GM18858 (cell line): ENCODE results near the gene ECE2.

Source experiments
- ATAC-seq: cut with Tn5 transposase; IDR thresholded peaks from one replicate; pipeline ENCODE4 v1.9.1; 2021; ENCODE audit not compliant: unreplicated experiment

The ECE2 gene

DNA sequence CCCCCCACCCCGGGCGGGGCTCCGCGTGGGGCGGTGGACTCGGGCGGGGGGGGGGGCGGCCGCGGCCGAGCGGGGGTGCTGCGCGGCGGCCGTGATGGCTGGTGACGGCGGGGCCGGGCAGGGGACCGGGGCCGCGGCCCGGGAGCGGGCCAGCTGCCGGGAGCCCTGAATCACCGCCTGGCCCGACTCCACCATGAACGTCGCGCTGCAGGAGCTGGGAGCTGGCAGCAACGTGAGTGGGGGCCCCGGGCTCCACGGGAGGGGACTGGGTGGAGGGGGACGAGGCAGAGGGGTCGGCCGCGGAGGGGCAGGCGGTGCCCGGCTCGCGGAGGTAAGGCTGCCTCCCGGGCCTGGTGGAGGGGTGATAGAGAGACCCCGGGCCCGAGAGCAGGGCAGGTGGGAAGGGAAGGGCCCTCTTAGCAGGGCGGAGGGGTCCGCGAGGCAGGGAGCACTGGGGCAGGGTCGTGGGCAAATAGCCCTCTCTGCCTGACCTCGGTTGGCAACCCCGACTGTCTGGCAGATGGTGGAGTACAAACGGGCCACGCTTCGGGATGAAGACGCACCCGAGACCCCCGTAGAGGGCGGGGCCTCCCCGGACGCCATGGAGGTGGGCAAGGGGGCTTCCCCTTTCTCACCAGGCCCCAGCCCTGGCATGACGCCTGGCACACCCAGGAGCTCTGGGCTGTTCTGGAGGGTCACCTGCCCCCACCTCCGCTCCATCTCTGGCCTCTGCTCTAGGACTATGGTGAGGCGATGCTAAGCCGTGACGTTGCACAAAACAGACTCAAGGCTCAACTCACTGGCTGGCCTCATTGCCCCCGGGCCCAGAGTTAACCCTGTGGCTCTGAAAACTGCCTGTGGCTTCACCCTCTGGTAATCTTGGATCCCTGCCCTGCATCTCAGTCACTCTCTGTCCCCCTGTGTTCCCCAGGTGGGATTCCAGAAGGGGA is at the start of gene ECE2:
Gene ECE2, plus strand, starts transcription at position 62 of the 950 bp plus-strand sequence. Its CDS starts 132 bp downstream, at position 194.
- no peak for ATAC-seq

DNA sequence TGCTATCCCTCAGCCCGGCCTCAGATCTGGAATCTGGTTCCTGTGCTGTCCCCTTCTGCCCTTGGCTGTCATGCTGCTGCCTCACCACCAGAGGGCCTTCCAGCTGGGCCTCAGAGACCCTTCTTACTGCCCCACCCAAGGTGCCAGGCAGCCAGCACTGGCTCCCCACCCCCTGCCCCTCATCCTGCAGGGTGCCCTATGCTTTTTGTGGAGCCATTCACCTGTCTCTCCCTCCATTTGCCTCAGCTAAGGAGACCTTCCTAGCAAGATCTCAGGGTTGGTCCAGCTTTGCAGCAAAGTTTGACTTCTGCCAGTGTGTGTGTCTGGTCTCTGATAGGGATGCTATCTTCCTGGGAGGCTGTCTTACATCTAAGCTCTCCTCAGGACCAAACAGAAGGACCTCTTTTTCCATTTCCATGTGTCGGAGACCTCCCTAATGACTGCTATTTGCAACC is 48.3 kb upstream of the ECE2 start:
- no peak for ATAC-seq

DNA sequence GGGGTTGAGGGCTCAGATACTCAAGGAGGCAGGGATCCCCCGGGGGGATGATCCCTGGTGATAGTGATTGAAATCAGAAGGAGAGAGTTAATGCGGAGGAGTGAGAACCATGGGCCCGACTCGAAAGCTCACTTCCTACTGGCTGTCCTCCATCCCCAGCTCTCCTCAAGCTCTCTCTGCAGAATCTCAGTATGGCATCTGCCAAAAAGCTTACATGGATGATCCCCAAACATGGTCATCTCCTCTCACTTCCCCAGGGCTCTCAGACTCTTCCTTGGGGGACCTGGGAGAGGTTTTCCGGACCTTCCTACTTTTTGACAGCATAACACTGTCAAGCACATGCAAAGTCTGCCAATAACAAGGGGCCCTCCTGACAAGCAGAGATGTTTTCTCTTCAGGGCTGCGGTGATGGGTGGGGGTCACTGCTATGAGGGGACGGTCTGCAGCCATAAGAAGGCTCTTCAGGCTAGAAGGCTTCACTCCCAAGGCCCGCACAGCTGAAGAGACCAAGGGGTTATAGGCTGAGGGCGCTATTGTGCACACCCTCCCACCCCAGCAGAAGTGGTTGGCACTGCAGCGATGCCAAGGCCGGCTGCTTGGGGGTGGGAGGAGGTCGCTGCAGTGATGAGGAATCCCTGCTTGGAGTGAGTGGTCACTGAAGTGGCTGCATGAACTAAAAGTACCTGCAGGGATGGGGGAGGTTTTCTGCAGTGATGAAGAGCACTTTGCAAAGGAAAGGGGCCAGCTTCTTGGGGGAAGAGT is 47.3 kb upstream of the ECE2 start:
- no peak for ATAC-seq

DNA sequence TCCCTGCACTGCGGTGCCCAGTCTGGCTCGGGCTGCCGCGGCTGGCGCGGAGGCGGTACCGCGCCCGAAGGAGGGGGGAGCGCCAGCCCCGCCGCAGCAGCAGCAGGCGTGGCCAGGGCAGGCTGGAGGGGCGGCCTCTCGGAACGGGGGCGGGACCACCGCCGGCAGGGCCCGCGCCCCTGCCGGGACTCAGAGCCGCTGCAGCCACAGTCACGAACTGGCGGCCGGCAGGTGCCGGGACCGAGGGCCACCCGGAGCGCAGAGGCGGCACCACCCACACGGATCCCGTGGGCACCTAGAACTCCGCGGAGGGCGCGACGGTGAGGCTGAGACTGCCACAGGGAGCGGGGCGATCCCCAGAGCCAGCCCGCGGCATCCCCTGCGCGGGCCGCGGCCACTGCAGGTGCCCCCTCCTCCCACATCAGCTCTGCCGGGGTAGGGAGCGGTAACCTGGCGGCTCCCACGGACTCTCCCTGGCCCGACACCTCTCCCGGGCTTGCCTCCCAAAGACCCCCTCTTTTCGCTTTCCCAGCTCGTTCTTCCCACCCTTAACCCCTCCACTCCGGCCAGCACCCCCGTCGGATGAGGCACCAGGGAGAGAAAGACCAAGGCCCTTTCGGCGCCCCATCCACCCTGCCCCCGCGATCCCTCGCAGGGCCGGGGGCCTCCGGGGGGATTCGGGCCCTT is 46.3 kb upstream of the ECE2 start, which contains the start of gene VWA5B2:
Gene VWA5B2, plus strand, starts transcription at position 192 of the 687 bp plus-strand sequence. CDS start 944 bp downstream, outside the sequence.
- ATAC-seq = peak; percentile 68

DNA sequence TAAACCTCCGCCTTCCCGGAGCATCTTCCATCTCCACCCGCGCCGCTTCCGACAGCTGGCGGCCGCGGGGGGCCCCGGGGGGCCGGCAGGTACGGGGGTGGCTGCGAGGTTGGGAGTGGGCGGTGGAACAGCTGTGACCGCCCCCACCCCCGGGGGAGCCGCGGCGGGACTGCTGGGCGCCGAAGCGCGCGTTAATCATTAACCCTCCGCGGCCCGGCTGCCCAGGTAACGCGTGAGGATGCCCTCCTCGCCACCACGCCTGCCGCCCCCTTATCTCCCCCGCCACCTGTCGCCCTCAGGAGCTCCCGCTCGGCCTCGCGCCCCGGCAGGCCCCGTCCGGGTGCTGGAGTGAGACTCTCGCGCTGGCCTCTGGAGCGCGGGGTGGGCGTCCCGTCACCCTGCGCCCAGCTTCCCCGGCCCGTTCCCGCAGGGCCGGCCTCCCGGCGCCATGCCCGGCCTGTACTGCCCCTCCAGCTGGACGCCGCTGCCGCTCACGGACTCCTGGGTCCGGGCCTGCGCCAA is 45.7 kb upstream of the ECE2 start:
- ATAC-seq = no peak

DNA sequence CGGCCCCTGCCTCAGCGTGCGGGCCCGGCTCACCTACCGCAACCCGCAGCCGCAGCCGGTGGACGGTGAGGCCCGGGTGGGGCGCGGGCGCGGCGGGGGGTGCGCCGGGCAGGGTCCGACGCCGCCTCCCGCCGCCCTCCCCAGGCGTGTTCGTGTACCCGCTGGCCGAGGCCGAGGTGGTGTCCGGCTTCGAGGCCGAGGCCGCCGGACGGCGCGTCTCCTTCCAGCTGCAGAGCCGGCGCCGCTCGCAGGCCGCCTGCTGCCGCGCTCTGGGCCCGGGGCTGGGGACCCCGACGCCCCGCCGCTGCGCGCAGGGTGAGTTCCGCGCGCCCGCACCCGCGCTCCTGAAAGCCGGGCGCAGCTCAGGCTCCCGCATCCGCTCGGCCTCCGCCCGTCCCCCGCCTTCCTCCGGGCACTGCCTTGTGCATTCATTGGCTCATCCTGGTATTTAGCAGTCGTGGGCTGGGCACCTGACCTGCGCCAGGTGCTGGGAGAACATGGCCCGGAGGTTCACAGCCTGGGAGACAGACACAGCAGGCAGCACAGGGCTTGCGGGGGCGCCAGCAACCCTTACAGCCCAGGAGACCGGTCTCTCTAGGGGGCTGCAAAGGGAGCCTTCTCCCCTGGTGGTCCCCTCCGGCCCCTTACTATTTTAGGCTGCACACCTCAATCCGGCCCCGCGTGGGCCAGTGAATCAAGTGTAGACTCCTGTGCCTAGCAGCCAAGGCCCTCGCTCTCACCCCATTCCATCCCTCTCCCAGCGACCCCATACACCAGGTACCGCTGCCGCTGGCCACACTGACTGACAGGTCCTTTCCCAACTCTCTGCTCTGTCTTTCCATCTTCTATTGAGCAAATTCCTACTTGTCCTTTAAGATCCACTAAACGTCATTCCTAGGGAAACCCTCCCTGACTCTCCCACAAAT is 45.0 kb upstream of the ECE2 start:
- ATAC-seq = no peak

DNA sequence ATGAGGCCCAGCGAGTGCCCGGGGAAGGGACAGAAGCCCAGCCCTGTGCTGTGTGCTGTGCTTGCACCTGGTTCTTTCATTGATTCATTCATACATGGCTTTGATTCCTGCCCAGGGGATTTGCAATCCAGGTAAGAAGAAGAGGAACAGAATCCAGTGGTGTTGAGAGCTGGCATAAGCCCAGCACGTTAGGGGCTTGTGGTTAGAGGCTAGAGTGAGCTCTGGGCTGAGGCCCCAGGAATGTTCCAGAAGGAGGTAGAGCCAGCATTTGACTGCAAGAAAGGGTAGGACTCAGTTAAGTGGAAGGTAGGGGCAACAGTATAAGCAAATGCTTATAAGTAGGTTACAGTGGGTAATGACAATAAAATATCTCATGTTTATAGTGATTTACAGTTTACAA is 44.2 kb upstream of the ECE2 start:
- no peak for ATAC-seq

DNA sequence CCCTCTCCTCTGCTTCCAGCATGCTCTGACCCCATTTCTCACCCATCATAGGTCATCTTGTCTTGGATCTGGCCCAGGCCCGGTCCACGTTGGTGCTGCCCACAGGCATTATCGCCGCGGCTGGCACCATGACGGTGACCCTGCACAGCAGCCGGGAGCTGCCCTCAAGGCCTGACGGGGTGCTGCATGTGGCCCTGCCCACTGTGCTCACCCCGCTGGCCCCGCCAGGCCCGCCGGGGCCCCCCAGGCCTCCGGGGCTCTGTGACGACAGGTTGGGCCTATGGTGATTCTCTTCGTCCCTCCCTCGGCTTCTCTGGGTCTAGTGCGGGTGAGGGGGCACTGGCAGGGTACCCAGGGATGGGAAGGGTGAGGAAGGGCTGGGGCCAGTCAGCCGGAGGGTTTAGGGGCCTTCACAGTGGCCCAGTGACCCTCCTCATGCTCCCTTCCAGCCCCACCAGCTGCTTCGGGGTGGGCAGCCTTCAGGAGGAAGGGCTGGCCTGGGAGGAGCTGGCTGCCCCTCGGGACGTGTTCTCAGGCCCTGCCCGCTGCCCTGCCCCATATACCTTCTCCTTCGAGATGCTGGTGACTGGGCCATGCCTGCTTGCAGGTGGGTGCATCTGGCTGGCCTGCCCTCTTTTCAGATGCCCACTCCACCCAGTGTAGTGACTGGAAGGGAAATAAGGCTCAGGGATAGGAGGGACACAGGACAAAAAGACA is 42.5 kb upstream of the ECE2 start:
- no peak for ATAC-seq

DNA sequence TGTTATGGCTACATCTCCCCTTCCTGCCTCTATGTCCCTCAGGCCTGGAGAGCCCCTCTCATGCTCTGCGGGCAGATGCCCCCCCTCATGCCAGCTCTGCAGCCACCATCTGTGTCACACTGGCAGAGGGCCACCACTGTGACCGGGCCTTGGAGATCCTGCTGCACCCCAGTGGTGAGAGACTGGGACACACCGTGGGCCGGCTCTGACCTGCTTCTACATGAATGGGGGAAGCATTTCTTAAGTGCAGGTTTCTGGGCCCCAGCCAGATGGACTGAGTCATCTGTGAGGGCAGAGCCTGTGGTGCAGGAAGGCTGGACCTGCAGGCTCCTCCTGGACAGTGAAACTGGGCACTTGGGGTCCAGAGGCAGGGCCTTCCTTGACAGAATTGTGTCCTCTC is 41.6 kb upstream of the ECE2 start:
- ATAC-seq = no peak

DNA sequence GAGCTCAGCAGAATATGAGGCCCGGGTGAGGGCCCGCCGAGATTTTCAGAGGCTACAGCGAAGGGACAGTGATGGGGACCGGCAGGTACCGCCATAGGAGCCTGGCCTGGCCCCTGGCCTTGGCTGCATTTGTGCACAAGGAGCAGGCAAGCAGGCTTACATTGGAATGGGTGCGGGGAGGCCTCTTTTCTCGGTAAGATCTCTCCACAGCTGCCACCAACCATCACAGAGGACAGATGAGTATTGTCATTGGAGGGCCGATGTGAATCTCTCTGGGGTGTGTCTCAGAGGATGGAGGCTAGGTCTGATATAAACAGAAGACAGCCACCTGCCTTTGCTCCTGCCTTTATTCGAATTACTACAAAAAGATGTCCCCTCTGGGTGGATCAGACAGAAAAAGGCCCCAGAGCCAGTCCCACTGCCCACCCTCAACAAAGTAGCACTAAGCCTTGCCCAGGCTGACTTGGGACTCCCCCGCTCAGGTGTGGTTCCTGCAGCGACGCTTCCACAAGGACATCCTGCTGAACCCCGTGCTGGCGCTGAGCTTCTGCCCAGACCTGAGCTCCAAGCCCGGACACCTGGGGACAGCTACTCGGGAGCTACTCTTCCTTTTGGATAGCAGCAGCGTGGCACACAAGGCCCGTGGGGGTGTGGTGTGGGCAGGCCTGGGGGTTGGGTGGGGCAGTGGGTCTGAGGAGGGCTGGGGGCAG is 41.0 kb upstream of the ECE2 start:
- ATAC-seq = no peak

DNA sequence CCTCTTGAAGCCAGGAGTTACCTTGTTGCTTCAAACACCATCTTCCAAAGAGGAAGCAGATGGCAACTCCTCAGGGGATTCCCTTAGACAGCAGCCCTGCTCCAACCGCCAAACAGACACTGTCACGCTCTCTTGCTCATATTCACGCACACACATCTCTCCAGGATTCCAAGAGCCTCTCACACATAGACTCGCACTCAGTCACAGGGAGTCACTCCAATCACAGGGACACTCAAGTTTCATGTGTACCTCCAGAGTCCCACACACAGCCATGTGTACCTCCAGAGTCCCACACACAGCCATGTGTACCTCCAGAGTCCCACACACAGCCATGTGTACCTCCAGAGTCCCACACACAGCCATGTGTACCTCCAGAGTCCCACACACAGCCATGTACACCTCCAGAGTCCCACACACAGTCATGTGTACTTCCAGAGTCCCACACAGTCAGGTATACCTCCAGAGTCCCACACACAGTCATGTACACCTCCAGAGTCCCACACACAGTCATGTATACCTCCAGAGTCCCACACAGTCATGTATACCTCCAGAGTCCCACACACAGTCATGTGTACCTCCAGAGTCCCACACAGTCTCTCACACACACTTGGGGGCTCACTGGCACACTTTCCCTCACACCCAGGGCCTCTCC is 40.3 kb upstream of the ECE2 start:
- no peak for ATAC-seq

DNA sequence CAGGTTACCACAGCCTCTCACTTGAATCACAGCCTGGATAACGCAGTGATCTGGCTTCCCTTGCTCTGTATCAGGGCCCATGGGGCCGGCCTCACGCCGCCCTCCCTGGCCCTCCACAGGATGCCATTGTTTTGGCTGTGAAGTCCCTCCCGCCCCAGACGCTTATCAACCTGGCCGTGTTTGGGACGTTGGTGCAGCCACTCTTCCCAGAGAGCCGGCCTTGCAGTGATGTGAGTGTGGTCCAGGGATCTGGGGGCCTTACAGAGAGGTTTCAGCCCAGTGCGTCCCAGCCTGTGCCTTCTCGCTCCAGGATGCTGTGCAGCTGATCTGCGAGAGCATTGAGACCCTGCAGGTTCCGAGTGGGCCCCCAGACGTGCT is 39.8 kb upstream of the ECE2 start:
- no peak for ATAC-seq

DNA sequence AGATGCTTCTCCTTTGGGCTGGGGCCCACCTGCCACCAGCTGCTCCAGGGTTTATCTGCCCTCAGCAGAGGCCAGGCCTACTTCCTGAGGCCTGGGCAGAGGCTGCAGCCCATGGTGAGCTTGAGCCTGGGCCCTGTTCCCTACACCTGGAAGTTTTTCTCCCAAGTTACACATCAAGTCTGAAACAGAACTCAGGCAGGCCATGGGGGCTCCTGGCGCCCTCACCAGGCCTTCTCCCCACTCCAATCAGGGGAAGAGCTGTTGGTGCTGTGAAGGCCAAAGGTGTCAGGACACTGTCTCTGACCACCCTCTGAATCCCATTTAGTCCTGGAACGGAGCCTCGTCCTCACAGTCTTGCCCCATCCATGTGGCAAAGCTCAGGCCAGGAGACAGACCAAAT is 39.2 kb upstream of the ECE2 start:
- no peak for ATAC-seq

DNA sequence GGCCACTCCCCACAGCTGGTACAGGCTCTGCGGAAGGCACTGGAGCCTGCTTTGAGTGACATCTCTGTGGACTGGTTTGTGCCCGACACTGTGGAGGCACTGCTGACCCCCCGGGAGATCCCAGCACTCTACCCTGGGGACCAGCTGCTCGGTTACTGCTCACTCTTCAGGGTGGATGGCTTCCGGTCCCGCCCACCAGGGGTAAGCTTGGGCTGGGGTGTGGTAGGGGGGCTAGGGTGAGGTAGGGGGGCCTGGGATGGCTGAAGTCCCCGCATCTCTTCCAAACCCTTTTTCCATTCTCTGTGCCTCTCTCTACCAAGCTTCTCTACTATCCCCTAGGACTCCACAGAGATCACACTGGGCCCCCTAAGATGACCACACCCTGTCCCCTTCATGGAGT is 38.6 kb upstream of the ECE2 start:
- no peak for ATAC-seq

DNA sequence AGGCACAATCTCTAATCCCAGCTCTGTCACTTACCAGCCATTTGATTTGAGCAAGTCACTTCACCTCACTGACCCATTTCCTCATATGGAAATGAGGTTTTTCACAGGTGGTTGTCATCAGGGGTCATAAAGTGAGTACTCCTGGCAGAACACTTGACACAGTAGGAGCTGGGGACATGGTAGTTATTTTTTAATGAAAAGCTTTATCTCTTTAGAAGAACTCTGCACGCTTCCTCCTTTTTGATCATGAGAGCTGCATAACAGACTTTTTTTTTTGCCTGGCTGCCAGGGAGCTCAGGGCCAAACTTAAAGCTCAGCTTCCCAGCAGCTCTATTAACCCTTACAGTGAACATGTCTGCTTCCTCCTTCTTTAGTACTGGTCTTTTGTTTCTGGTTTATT is 38.0 kb upstream of the ECE2 start:
- no peak for ATAC-seq

DNA sequence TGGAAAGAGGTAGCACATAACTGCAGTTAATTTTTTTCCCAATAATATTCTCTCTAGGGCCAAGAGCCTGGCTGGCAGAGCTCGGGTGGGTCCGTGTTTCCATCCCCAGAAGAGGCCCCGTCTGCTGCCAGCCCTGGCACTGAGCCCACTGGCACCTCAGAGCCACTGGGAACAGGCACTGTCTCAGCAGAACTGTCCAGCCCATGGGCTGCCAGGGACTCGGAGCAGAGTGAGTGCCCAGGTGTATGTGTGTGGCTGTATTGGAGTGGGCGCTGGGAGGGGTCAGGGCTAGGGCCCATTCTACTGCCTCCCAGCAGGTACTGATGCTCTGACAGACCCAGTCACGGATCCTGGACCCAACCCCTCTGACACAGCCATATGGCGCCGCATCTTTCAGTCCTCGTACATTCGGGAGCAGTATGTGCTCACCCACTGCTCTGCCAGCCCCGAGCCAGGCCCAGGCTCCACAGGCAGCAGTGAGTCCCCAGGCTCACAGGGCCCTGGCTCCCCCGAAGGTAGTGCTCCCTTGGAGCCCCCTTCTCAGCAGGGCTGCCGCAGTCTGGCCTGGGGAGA is 37.5 kb upstream of the ECE2 start:
- no peak for ATAC-seq

DNA sequence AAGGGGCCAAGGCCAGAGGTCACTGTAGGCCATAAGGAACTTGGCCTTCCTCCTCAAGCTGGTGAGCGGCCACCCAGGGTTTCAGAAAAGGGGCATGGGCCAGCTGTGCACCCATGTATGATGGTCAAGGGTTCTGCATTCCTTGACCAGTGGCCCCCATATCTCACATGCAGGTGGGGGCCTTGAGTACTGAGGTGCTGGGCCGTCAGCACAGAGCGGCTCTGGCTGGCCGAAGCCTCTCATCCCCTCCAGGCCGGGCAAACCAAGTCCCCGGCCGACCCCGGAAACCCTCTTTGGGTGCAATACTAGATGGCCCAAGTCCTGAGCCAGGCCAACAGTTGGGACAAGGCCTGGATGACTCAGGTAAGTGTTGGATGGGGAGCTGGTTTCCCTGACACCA is 36.6 kb upstream of the ECE2 start:
- no peak for ATAC-seq

DNA sequence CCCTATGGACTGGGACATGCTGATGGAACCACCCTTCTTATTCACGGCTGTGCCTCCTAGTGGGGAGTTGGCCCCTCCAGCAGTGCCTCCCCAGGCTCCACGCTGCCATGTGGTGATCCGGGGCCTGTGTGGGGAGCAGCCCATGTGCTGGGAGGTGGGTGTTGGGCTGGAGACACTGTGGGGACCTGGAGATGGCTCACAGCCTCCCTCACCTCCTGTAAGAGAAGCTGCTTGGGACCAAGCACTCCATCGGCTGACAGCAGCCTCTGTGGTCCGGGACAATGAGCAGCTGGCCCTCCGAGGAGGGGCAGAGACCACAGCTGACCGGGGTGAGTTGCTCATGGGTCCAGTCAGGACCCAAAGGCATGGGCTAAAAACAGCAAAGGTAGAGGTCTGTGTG is 36.1 kb upstream of the ECE2 start:
- ATAC-seq = no peak
